Heart left ventricle (tissue), 16 donors: Measurements from ENCODE around the gene ARSD. TPM values are rescaled to one million over a fixed set of nuclear protein-coding genes. Genes with fewer than 3 reads are reported as not detected.

Experiments
- ATAC-seq, 4 donors: fragments of 200-7000 bp; cut with Tn5 transposase; one replicate each; pipeline ENCODE4 v1.9.1; 2020 to 2022; ENCODE audit warnings: moderate library complexity in 4 of 4, mild to moderate bottlenecking in 3 of 4, moderate number of reproducible peaks in 1 of 4
- DNase-seq, 5 donors: peaks; one replicate each; pipeline ENCODE4 v3.0.0-alpha.2; 2020
- H3K27ac ChIP-seq, 12 donors: fragments of 200-600 bp; sonication (generic) in 4 of 12; one replicate each; pipeline versions ENCODE4 v1.5.0 to v1.8.0; 2016 to 2022; ENCODE audit warnings: mild to moderate bottlenecking in 2 of 12
- H3K27me3 ChIP-seq, 9 donors: fragments of 200-600 bp; sonication (generic) in 2 of 9; one replicate each; pipeline versions ENCODE4 v1.5.1 to v1.8.0; 2016 to 2022; ENCODE audit warnings: mild to moderate bottlenecking in 3 of 9
- H3K36me3 ChIP-seq, 9 donors: fragments of 200-600 bp; sonication (generic) in 2 of 9; one replicate each; pipeline versions ENCODE4 v1.5.0 to v1.8.0; 2018 to 2022; ENCODE audit warnings: mild to moderate bottlenecking in 2 of 9
- H3K4me1 ChIP-seq, 12 donors: fragments of 200-600 bp; sonication (generic) in 4 of 12; one replicate each; pipeline versions ENCODE4 v1.5.0 to v1.8.0; 2016 to 2022; ENCODE audit warnings: mild to moderate bottlenecking in 3 of 12
- H3K4me3 ChIP-seq, 12 donors: fragments of 200-600 bp; sonication (generic) in 4 of 12; one replicate each; pipeline versions ENCODE4 v1.5.0 to v1.8.0; 2017 to 2022; ENCODE audit warnings: mild to moderate bottlenecking in 9 of 12, moderate library complexity in 4 of 12
- H3K9me3 ChIP-seq, 12 donors: fragments of 200-600 bp; sonication (generic) in 4 of 12; one replicate each; pipeline versions ENCODE4 v1.5.0 to v1.8.0; 2016 to 2022; ENCODE audit warnings: mild to moderate bottlenecking in 1 of 12
- POLR2A ChIP-seq, 2 donors: fragments of 450-650 bp; IDR thresholded peaks; one replicate each; pipeline ENCODE4 v1.6.1; 2017; ENCODE audit warnings: antibody characterized with exemption in 2 of 2, mild to moderate bottlenecking in 2 of 2, moderate library complexity in 2 of 2
- WGBS, 4 donors: extraction: QIAGEN DNeasy Blood & Tissue Kit in 2 of 4; methylation state at CpG; one replicate each; pipeline versions ENCODE4 v1.1.5 to v1.1.7; 2013 to 2018; 5-methylcytosine and 5-hydroxymethylcytosine counted together
- intact Hi-C, 10 donors: fragments of 100-400 bp; cut with DNase I; formaldehyde crosslinking; loops; one replicate each; pipeline versions ENCODE4 v1.11.1 to v1.14.2; 2022
- polyA plus RNA-seq, 2 donors: library from polyadenylated mRNA; stranded (reverse); fragments of 200-250 nt; gene quantifications; one replicate each; pipeline ENCODE4 v1.2.3, GENCODE V29; 2013
- total RNA-seq, 9 donors: library from RNA; depleted of rRNA in 2 of 9; stranded (reverse); fragments of >200 nt in 2 of 9; fragmentation: NEBNext Ultra II Directional in 3 of 9; extraction: Animal tissue kit (Norgen Biotek cat#: 25700) in 3 of 9; gene quantifications; one replicate each; pipeline versions ENCODE4 v1.1.0 to v1.2.4, GENCODE V29; 2016 to 2023
- TF ChIP-seq, protein P1 (sequence below), 12 donors: fragments of 200-600 bp; sonication (generic) in 4 of 12; IDR thresholded peaks; one replicate each; pipeline versions ENCODE4 v1.5.0 to v1.8.0; 2018 to 2022; ENCODE audit warnings: antibody characterized with exemption in 12 of 12, mild to moderate bottlenecking in 5 of 12
- donor health status: ischemic (EF 13 %, LVEDD 7.1; RV severe dilation, severe dysfunction).
- donor health status: healthy with polysubstance abuse.
- donor health status: DM: no; HTN: yes; CAD: no.
- donor health status: DM: no; HTN: no; CAD: no.
- donor health status: ischemic (EF 25% LVEDD 6.9; RV normal size, moderate dysfunction).
- donor health status: ischemic (EF 25% LVEDD 5.7; RV mildly dilated, moderate dysfunction).
- donor health status: healthy.
- donor health status: DM: yes; HTN: yes; CAD: no.
- donor health status: ischemic (EF 35%, LVEDD 5.7; RV mildly dilated, moderate dysfunction).
- donor health status: nonischemic (EF 11% LVEDD 7.7; RV severe dilation, severe dysfunction).
- donor health status: DM: yes; HTN: yes; CAD: no.
- donor health status: PGD.
- donor health status: ischemic (EF 29% LVEDD 5.4; RV normal size, mild dysfunction).
- donor health status: nonischemic (EF 23%, LVEDD 6.1; RV moderate dilation, normal function).

The ARSD gene
- total and polyA plus RNA-seq, 11 donors = 3.2 to 23.6 (median 8.6) TPM

DNA sequence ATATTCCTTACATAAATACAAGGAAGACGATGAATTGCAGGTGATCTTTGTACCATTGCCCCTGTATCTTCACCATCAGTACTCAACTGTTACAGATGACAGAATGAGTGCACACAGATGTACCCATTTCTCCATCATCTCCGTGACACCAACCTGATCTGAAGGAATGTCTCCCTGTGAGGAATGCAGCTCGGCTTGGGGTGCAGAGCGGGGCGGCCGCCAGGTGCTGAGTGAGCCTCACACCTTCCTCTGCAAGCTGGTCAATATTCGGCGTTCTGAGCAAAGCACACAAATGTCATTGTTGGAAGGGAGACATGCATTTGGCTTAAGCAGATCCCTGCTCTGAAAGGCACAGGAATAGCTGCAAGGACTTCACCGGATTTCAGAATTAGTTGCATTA is 7.4 kb downstream of the ARSD start:
- ATAC-seq (no peak), DNase-seq (no peak)
- TF ChIP-seq POLR2A (IDR thresholded peaks at IDR 0.05) = no peak
- TF ChIP-seq, protein P1, sequence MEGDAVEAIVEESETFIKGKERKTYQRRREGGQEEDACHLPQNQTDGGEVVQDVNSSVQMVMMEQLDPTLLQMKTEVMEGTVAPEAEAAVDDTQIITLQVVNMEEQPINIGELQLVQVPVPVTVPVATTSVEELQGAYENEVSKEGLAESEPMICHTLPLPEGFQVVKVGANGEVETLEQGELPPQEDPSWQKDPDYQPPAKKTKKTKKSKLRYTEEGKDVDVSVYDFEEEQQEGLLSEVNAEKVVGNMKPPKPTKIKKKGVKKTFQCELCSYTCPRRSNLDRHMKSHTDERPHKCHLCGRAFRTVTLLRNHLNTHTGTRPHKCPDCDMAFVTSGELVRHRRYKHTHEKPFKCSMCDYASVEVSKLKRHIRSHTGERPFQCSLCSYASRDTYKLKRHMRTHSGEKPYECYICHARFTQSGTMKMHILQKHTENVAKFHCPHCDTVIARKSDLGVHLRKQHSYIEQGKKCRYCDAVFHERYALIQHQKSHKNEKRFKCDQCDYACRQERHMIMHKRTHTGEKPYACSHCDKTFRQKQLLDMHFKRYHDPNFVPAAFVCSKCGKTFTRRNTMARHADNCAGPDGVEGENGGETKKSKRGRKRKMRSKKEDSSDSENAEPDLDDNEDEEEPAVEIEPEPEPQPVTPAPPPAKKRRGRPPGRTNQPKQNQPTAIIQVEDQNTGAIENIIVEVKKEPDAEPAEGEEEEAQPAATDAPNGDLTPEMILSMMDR (IDR thresholded peaks at IDR 0.05) = no peak
- Histone ChIP-seq H3K27ac (no peak overlapping the region), H3K27me3 (no peaks in the 10 kb centered on the region), H3K36me3 (peaks cover 0 to 53% (median 17%) of the 10 kb centered on the region in 9 donors), H3K9me3 (no peaks in the 10 kb centered on the region), H3K4me1 (no peaks in the 10 kb centered on the region), H3K4me3 (no peak overlapping the region)
- 91 to 94% (median 92%) methylated on average over 9 of the region's 9 CpGs for WGBS, 4 donors
- intact Hi-C loops = loop anchor here in 1 of 10 donors (10.0 kb wide), 1 partner anchor 217 kb away; no protein-coding TSS in a partner anchor

DNA sequence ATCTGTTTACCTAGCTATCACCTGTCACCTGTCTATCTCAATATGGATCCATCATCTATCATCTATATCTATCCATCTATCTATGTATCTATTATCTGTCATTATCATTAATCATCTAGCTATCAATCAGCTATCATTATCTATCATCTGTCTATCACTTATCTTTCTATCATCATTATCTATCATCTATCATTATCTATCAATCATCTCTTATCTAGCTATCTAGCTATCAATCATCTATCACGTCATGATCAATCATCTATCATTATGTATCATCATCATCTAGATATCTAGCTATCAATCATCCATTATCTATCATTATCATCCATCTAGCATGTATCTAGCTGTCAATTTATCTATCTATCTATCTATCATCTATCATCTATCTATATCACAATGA is 7.9 kb downstream of the ARSD start:
- Histone ChIP-seq H3K9me3 (no peaks in the 10 kb centered on the region), H3K27ac (no peak overlapping the region), H3K4me1 (no peaks in the 10 kb centered on the region), H3K4me3 (no peak overlapping the region), H3K36me3 (peaks cover 0 to 57% (median 17%) of the 10 kb centered on the region in 9 donors), H3K27me3 (no peaks in the 10 kb centered on the region)
- DNase-seq (no peak), ATAC-seq (no peak)
- no peak for TF ChIP-seq POLR2A (IDR thresholded peaks at IDR 0.05)
- TF ChIP-seq, protein P1 (IDR thresholded peaks at IDR 0.05) = no peak
- WGBS, 4 donors = 85 to 87% (median 86%) methylated on average over 1 of the region's 1 CpG
- intact Hi-C loops = loop anchor here in 1 of 10 donors (10.0 kb wide), 1 partner anchor 216 kb away; no protein-coding TSS in a partner anchor

DNA sequence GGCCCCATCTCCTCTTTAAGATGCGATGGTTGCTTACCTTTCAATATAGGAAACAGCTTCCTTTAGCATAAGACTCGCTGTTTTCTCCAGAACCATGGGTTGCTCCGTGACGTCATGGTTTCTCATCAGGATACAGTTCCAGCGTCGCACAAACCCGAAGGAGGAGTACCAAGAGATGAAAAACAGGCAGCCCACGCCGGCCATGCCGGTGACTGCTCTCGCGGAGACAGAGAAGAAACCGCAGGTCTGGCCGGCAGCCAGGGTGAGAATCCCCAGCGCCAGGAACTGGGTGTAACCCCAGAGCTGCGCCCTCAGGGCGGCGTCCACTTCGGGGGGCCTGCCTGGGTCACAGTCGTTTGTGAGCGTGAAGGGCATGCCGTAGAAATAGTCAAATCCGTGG is 11.4 kb downstream of the ARSD start:
- intact Hi-C loops = no loop called here
- H3K36me3 ChIP-seq = peaks cover 0 to 71% (median 17%) of the 10 kb centered on the region in 9 donors
- H3K27me3 ChIP-seq = no peaks in the 10 kb centered on the region
- H3K4me1 ChIP-seq = no peaks in the 10 kb centered on the region
- ATAC-seq (no peak), DNase-seq (no peak)
- H3K9me3 ChIP-seq = no peaks in the 10 kb centered on the region
- no peak overlapping the region for H3K27ac ChIP-seq
- H3K4me3 ChIP-seq = no peak overlapping the region
- no peak for TF ChIP-seq POLR2A (IDR thresholded peaks at IDR 0.05)
- TF ChIP-seq, protein P1 (IDR thresholded peaks at IDR 0.05) = no peak
- 94 to 98% (median 98%) methylated on average over 19 to 23 of the region's 23 CpGs for WGBS, 4 donors

DNA sequence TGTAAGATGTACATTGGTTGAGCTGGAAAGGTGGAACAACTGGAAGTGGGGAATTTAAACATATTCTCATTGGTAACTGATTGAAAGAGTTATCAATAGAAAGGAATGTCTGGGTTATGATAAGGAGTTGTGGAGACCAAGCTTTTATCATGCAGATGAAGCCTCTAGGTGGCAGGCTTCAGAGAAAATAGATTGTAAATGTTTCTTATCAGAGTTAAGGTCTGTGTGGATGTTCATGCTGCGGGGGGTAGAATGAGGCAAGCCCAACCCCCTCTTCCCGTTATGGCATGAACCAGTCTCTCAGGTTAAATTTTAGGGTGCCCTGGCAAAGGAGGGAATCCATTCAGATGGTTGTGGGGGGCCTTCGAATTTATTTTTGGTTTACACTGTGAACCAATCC is 16.0 kb downstream of the ARSD start:
- ATAC-seq (no peak), DNase-seq (no peak)
- Histone ChIP-seq H3K27me3 (no peaks in the 10 kb centered on the region), H3K4me1 (no peaks in the 10 kb centered on the region), H3K4me3 (no peak overlapping the region), H3K9me3 (no peaks in the 10 kb centered on the region), H3K27ac (no peak overlapping the region), H3K36me3 (peaks cover 0 to 45% (median 6%) of the 10 kb centered on the region in 9 donors)
- intact Hi-C loops = no loop called here
- TF ChIP-seq POLR2A (IDR thresholded peaks at IDR 0.05) = no peak
- TF ChIP-seq, protein P1 (IDR thresholded peaks at IDR 0.05) = peak in 1 of 12 donors; percentile 7
- WGBS, 4 donors = 54 to 72% (median 59%) methylated on average over 3 of the region's 3 CpGs
